Panc1 (cell line): ENCODE data around the gene DYNLT1. TPM values are rescaled to one million over a fixed set of nuclear protein-coding genes. Genes with fewer than 3 reads are reported as not detected.

Experiments
- ATAC-seq: fragments of 200-7000 bp; cut with Tn5 transposase; 2 replicates; pipeline ENCODE4 v1.9.1; 2020; ENCODE audit warnings: mild to moderate bottlenecking, moderate library complexity
- BruUV-seq: library from RNA; stranded (reverse); fragments of 400-500 nt; replicated peaks from 2 replicates; lab custom pipeline; 2021; lab: Mats Ljungman, UMichigan
- CTCF ChIA-PET: fragments of 300-600 bp; sonication (Branson Sonifier 250); formaldehyde crosslinking; loops from one replicate; lab custom pipeline; 2022; ENCODE audit warnings: antibody characterized with exemption; lab: Charles Lee
- POLR2A ChIA-PET: fragments of 300-600 bp; sonication (Branson Sonifier 250); formaldehyde crosslinking; loops from one replicate; lab custom pipeline; 2022; ENCODE audit warnings: antibody characterized with exemption; lab: Charles Lee
- DNase-seq: peaks from one replicate; pipeline ENCODE4 v3.0.0-alpha.2; 2010; ENCODE audit warnings: low read depth, low spot score
- H3K27ac ChIP-seq: 2 replicates; pipeline ENCODE4 v1.5.1; 2011; ENCODE audit warnings: mild to moderate bottlenecking, low read length, inconsistent platforms
- H3K27me3 ChIP-seq: fragments of 200-500 bp; sonication (Bioruptor generic); 2 replicates; pipeline ENCODE4 v1.6.0; 2014; ENCODE audit warnings: low read length, inconsistent platforms; ENCODE audit not compliant: control insufficient read depth, insufficient read depth
- H3K36me3 ChIP-seq: fragments of 200-500 bp; sonication (Bioruptor generic); 2 replicates; pipeline ENCODE4 v1.5.1; 2014; ENCODE audit warnings: inconsistent platforms, mild to moderate bottlenecking, low read length, moderate library complexity; ENCODE audit not compliant: control insufficient read depth, insufficient read depth
- H3K4me1 ChIP-seq: 2 replicates; pipeline ENCODE4 v1.5.1; 2011; ENCODE audit warnings: inconsistent platforms, mild to moderate bottlenecking, low read length, moderate library complexity; ENCODE audit not compliant: control insufficient read depth, insufficient read depth
- H3K4me3 ChIP-seq, 2 experiments: 2 replicates each; pipeline ENCODE4 v1.5.1; 2011 to 2012; ENCODE audit warnings: low read depth in 2 of 2, low read length in 2 of 2, mild to moderate bottlenecking in 2 of 2, inconsistent platforms in 1 of 2, moderate library complexity in 1 of 2
- H3K9me3 ChIP-seq: fragments of 200-500 bp; sonication (Bioruptor generic); 2 replicates; pipeline ENCODE4 v1.5.1; 2014; ENCODE audit warnings: low read depth, mild to moderate bottlenecking, inconsistent platforms, low read length, moderate library complexity; ENCODE audit not compliant: control insufficient read depth, insufficient read depth
- POLR2AphosphoS5 ChIP-seq: IDR thresholded peaks from 2 replicates; pipeline ENCODE4 v1.6.1; 2012; ENCODE audit warnings: mild to moderate bottlenecking, low read depth, low read length, moderate library complexity
- SIN3A ChIP-seq: IDR thresholded peaks from 2 replicates; pipeline ENCODE4 v1.6.1; 2012; ENCODE audit warnings: low read depth, mild to moderate bottlenecking, low read length, moderate library complexity, borderline replicate concordance; ENCODE audit not compliant: insufficient read depth
- TCF7L2 ChIP-seq: IDR thresholded peaks from 2 replicates; pipeline ENCODE4 v1.6.1; 2011; ENCODE audit warnings: mild to moderate bottlenecking, low read depth, low read length, inconsistent platforms
- in situ Hi-C: cut with HindIII; loops from 2 replicates; pipeline ENCODE4 v1.10.0; 2016; ENCODE audit warnings: low sequenced_read_pairs, low pct_unique_long_range_greater_than_20kb
- intact Hi-C: fragments of 100-400 bp; cut with micrococcal nuclease; formaldehyde crosslinking; loops from one replicate; pipeline ENCODE4 v1.10.0; 2022; ENCODE audit not compliant: unreplicated experiment
- total RNA-seq: library from RNA; stranded (reverse); gene quantifications from one replicate; pipeline ENCODE4 v1.2.1, GENCODE V29; 2021; ENCODE audit not compliant: unreplicated experiment
- TF ChIP-seq, protein P1 (sequence below): fragments of 450-650 bp; IDR thresholded peaks from 2 replicates; pipeline ENCODE4 v1.5.1; 2017; ENCODE audit warnings: mild to moderate bottlenecking
- TF ChIP-seq, protein P2 (sequence below), 2 experiments: IDR thresholded peaks; 2 replicates each; pipeline ENCODE4 v1.6.1; 2011 to 2012; ENCODE audit warnings: low read depth in 2 of 2, control low read depth in 1 of 2, low read length in 1 of 2, mild to moderate bottlenecking in 1 of 2, moderate library complexity in 1 of 2; ENCODE audit not compliant: insufficient read depth in 1 of 2

The DYNLT1 gene
- total RNA-seq, 1 experiment from 2014 or later: 137 TPM

DNA sequence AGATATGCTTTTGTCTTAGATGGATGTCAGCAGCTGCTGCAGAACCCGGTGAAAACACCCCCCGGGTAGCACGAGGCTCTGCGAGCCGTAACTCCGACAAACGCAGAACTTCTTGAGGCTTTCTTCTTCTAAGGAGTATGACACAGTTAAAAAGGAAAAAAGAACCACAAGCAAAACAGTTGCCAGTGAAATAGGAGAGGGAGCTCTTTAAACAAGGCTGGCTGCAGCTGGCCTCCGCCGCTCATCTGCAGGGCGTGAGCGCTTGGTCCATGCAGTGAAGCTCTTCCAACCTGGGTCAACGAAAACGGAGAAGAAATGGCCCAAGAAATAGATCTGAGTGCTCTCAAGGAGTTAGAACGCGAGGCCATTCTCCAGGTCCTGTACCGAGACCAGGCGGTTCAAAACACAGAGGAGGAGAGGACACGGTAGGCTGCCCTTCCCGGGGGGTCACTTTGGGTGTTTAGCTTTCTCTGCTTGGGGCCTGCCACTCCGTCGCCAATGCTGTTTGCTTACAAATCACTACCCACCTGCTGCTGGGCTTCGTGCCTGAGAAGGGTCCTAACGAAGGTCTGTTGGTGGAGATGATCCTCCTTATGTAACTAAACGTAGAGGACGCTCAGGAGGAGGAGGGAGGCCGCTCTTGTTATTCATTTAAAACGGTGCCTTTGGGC lies 18.5 kb upstream of the DYNLT1 start:
- no peaks in the 10 kb centered on the region for H3K9me3 ChIP-seq
- no TSS peak for BruUV-seq
- H3K4me3 ChIP-seq: no peak overlapping the region
- CTCF ChIA-PET: interaction anchor here (0.7 kb wide), 1 partner anchor 28 kb away, joined by 4 read pairs; no protein-coding TSS in a partner anchor
- DNase-seq (no peak), ATAC-seq (no peak)
- no peaks in the 10 kb centered on the region for H3K4me1 ChIP-seq
- peaks cover 9% of the 10 kb centered on the region; the same call in 1 of the 2 replicates for H3K27me3 ChIP-seq
- no peaks in the 10 kb centered on the region for H3K36me3 ChIP-seq
- intact Hi-C loops: loop anchor here (5.0 kb wide), 1 partner anchor 424 kb away; no protein-coding TSS in a partner anchor
- POLR2A ChIA-PET: no interaction called here
- no peak overlapping the region for H3K27ac ChIP-seq
- in situ Hi-C loops: no loop called here
- TF ChIP-seq, protein P1, sequence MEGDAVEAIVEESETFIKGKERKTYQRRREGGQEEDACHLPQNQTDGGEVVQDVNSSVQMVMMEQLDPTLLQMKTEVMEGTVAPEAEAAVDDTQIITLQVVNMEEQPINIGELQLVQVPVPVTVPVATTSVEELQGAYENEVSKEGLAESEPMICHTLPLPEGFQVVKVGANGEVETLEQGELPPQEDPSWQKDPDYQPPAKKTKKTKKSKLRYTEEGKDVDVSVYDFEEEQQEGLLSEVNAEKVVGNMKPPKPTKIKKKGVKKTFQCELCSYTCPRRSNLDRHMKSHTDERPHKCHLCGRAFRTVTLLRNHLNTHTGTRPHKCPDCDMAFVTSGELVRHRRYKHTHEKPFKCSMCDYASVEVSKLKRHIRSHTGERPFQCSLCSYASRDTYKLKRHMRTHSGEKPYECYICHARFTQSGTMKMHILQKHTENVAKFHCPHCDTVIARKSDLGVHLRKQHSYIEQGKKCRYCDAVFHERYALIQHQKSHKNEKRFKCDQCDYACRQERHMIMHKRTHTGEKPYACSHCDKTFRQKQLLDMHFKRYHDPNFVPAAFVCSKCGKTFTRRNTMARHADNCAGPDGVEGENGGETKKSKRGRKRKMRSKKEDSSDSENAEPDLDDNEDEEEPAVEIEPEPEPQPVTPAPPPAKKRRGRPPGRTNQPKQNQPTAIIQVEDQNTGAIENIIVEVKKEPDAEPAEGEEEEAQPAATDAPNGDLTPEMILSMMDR: no peak
- TF ChIP-seq, protein P2, sequence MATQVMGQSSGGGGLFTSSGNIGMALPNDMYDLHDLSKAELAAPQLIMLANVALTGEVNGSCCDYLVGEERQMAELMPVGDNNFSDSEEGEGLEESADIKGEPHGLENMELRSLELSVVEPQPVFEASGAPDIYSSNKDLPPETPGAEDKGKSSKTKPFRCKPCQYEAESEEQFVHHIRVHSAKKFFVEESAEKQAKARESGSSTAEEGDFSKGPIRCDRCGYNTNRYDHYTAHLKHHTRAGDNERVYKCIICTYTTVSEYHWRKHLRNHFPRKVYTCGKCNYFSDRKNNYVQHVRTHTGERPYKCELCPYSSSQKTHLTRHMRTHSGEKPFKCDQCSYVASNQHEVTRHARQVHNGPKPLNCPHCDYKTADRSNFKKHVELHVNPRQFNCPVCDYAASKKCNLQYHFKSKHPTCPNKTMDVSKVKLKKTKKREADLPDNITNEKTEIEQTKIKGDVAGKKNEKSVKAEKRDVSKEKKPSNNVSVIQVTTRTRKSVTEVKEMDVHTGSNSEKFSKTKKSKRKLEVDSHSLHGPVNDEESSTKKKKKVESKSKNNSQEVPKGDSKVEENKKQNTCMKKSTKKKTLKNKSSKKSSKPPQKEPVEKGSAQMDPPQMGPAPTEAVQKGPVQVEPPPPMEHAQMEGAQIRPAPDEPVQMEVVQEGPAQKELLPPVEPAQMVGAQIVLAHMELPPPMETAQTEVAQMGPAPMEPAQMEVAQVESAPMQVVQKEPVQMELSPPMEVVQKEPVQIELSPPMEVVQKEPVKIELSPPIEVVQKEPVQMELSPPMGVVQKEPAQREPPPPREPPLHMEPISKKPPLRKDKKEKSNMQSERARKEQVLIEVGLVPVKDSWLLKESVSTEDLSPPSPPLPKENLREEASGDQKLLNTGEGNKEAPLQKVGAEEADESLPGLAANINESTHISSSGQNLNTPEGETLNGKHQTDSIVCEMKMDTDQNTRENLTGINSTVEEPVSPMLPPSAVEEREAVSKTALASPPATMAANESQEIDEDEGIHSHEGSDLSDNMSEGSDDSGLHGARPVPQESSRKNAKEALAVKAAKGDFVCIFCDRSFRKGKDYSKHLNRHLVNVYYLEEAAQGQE (IDR thresholded peaks at IDR 0.05; ENCODE audit: insufficient read depth in 1 of 2, low read depth in 2 of 2, low read length in 1 of 2): no peak
- TF ChIP-seq SIN3A: no peak
- no peak for TF ChIP-seq TCF7L2
- TF ChIP-seq POLR2AphosphoS5: no peak

GRCh38 chr6:158662607-158662953 lies 18.0 kb upstream of the DYNLT1 start:
- Histone ChIP-seq H3K27me3 (peaks cover 7% of the 10 kb centered on the region; the same call in 1 of the 2 replicates), H3K36me3 (no peaks in the 10 kb centered on the region), H3K4me1 (no peaks in the 10 kb centered on the region), H3K4me3 (no peak overlapping the region), H3K9me3 (no peaks in the 10 kb centered on the region), H3K27ac (no peak overlapping the region)
- POLR2A ChIA-PET: no interaction called here
- ATAC-seq (no peak), DNase-seq (no peak)
- CTCF ChIA-PET: interaction anchor here (0.7 kb wide), 1 partner anchor 29 kb away, joined by 4 read pairs; no protein-coding TSS in a partner anchor
- no peak for TF ChIP-seq SIN3A
- no peak for TF ChIP-seq POLR2AphosphoS5
- TF ChIP-seq, protein P1: no peak
- no peak for TF ChIP-seq TCF7L2
- TF ChIP-seq, protein P2 (IDR thresholded peaks at IDR 0.05; ENCODE audit: insufficient read depth in 1 of 2, low read depth in 2 of 2, low read length in 1 of 2): no peak
- BruUV-seq: no TSS peak
- intact Hi-C loops: loop anchor here (5.0 kb wide), 1 partner anchor 425 kb away; no protein-coding TSS in a partner anchor
- in situ Hi-C loops: no loop called here
